Measurements from ENCODE around the gene IL36B. TPM values are rescaled to one million over a fixed set of nuclear protein-coding genes. Genes with fewer than 3 reads are reported as not detected.

Gene IL36B
- total RNA-seq, 2 experiments from 2014 or later, result not detected

GRCh38 chr2:113013336-113013661, 39.4 kb downstream of the IL36B start:
- H3K36me3 Mint-ChIP-seq, result no peaks in the 10 kb centered on the region
- H3K9me3 Mint-ChIP-seq, result peaks cover 4% of the 10 kb centered on the region
- no peak overlapping the region for H3K27ac Mint-ChIP-seq
- DNase-seq, result no peak
- no peak overlapping the region for H3K4me3 Mint-ChIP-seq
- no peaks in the 10 kb centered on the region for H3K27me3 Mint-ChIP-seq
- H3K4me1 Mint-ChIP-seq, result peaks cover 18% of the 10 kb centered on the region

GRCh38 chr2:113012436-113013335, 40.0 kb downstream of the IL36B start:
- Mint-ChIP-seq H3K4me1 (peaks cover 20% of the 10 kb centered on the region), H3K4me3 (no peak overlapping the region), H3K27me3 (no peaks in the 10 kb centered on the region), H3K36me3 (no peaks in the 10 kb centered on the region), H3K27ac (no peak overlapping the region), H3K9me3 (peaks cover 4% of the 10 kb centered on the region)
- DNase-seq, result no peak

- no peak overlapping the region for H3K27ac Mint-ChIP-seq
These were observed 41.6 kb downstream of the IL36B start for GRCh38 chr2:113011108-113011507.

GRCh38 chr2:113010088-113010487, 42.6 kb downstream of the IL36B start:
- Mint-ChIP-seq H3K9me3 (peaks cover 4% of the 10 kb centered on the region), H3K4me3 (no peak overlapping the region), H3K36me3 (no peaks in the 10 kb centered on the region), H3K27ac (no peak overlapping the region), H3K4me1 (peaks cover 13% of the 10 kb centered on the region), H3K27me3 (no peaks in the 10 kb centered on the region)
- DNase-seq, result no peak

More at GRCh38 chr2:113011108-113011507, 41.6 kb downstream of the IL36B start:
- Mint-ChIP-seq H3K9me3 (peaks cover 4% of the 10 kb centered on the region), H3K4me3 (no peak overlapping the region), H3K4me1 (peaks cover 16% of the 10 kb centered on the region), H3K36me3 (no peaks in the 10 kb centered on the region), H3K27me3 (no peaks in the 10 kb centered on the region)
- no peak for DNase-seq

GRCh38 chr2:113009622-113010021, 43.0 kb downstream of the IL36B start:
- DNase-seq, result no peak
- peaks cover 4% of the 10 kb centered on the region for H3K9me3 Mint-ChIP-seq
- no peaks in the 10 kb centered on the region for H3K27me3 Mint-ChIP-seq
- peaks cover 13% of the 10 kb centered on the region for H3K4me1 Mint-ChIP-seq
- no peak overlapping the region for H3K27ac Mint-ChIP-seq
- H3K36me3 Mint-ChIP-seq, result no peaks in the 10 kb centered on the region
- H3K4me3 Mint-ChIP-seq, result no peak overlapping the region

GRCh38 chr2:113007250-113007649, 45.4 kb downstream of the IL36B start:
- Mint-ChIP-seq H3K9me3 (peaks cover 4% of the 10 kb centered on the region), H3K4me3 (no peak overlapping the region), H3K27ac (no peak overlapping the region), H3K27me3 (no peaks in the 10 kb centered on the region), H3K36me3 (no peaks in the 10 kb centered on the region), H3K4me1 (peaks cover 13% of the 10 kb centered on the region)
- DNase-seq, result no peak

GRCh38 chr2:113005030-113005509, 47.6 kb downstream of the IL36B start, which contains the start of gene IL36A:
IL36A (plus strand) TSS chr2:113005459; CDS start chr2:113005872, 413 bp downstream.
- H3K27ac Mint-ChIP-seq, result no peak within 1 kb of the TSS
- H3K4me1 Mint-ChIP-seq, result peaks cover 9% of the 10 kb centered on the region
- H3K36me3 Mint-ChIP-seq, result peaks cover 17% of the 10 kb centered on the region
- peaks cover 18% of the 10 kb centered on the region for H3K9me3 Mint-ChIP-seq
- no peak within 1 kb of the TSS for H3K4me3 Mint-ChIP-seq
- DNase-seq, result no peak
- H3K27me3 Mint-ChIP-seq, result no peaks in the 10 kb centered on the region

GRCh38 chr2:113002677-113003076, 50.0 kb downstream of the IL36B start:
- Mint-ChIP-seq H3K27ac (no peak overlapping the region), H3K9me3 (peaks cover 27% of the 10 kb centered on the region), H3K36me3 (peaks cover 17% of the 10 kb centered on the region), H3K4me1 (peaks cover 2% of the 10 kb centered on the region), H3K4me3 (no peak overlapping the region), H3K27me3 (no peaks in the 10 kb centered on the region)
- no peak for DNase-seq

GRCh38 chr2:113000436-113000835, 52.2 kb downstream of the IL36B start:
- peaks cover 27% of the 10 kb centered on the region for H3K9me3 Mint-ChIP-seq
- H3K27me3 Mint-ChIP-seq, result no peaks in the 10 kb centered on the region
- peaks cover 21% of the 10 kb centered on the region for H3K4me1 Mint-ChIP-seq
- H3K36me3 Mint-ChIP-seq, result peaks cover 17% of the 10 kb centered on the region
- no peak overlapping the region for H3K4me3 Mint-ChIP-seq
- DNase-seq, result no peak
- no peak overlapping the region for H3K27ac Mint-ChIP-seq

GRCh38 chr2:112997151-112997550, 55.5 kb downstream of the IL36B start:
- Mint-ChIP-seq H3K27ac (peak overlapping the region; percentile 75), H3K4me3 (no peak overlapping the region), H3K4me1 (peaks cover 37% of the 10 kb centered on the region), H3K9me3 (peaks cover 37% of the 10 kb centered on the region), H3K36me3 (peaks cover 24% of the 10 kb centered on the region), H3K27me3 (no peaks in the 10 kb centered on the region)
- DNase-seq, result no peak

GRCh38 chr2:112996635-112997034, 56.0 kb downstream of the IL36B start:
- Mint-ChIP-seq H3K4me1 (peaks cover 37% of the 10 kb centered on the region), H3K27me3 (no peaks in the 10 kb centered on the region), H3K9me3 (peaks cover 37% of the 10 kb centered on the region), H3K27ac (peak overlapping the region; percentile 75), H3K36me3 (peaks cover 23% of the 10 kb centered on the region), H3K4me3 (peak overlapping the region; percentile 54)
- DNase-seq, result peak; percentile 70

GRCh38 chr2:112995346-112995920, 57.2 kb downstream of the IL36B start:
- DNase-seq, result peak; percentile 20
- Mint-ChIP-seq H3K9me3 (peaks cover 28% of the 10 kb centered on the region), H3K36me3 (peaks cover 12% of the 10 kb centered on the region), H3K4me1 (peaks cover 37% of the 10 kb centered on the region), H3K27me3 (no peaks in the 10 kb centered on the region), H3K4me3 (peak overlapping the region; percentile 66), H3K27ac (peak overlapping the region; percentile 74)

- H3K27me3 Mint-ChIP-seq, result no peaks in the 10 kb centered on the region
- H3K27ac Mint-ChIP-seq, result no peak overlapping the region
- H3K4me3 Mint-ChIP-seq, result no peak overlapping the region
- peaks cover 37% of the 10 kb centered on the region for H3K4me1 Mint-ChIP-seq
- peaks cover 28% of the 10 kb centered on the region for H3K9me3 Mint-ChIP-seq
- H3K36me3 Mint-ChIP-seq, result peaks cover 8% of the 10 kb centered on the region
- DNase-seq, result no peak
These were observed 58.0 kb downstream of the IL36B start for GRCh38 chr2:112994648-112995047.

- H3K9me3 Mint-ChIP-seq, result peaks cover 26% of the 10 kb centered on the region
- H3K36me3 Mint-ChIP-seq, result peaks cover 11% of the 10 kb centered on the region
- H3K27ac Mint-ChIP-seq, result no peak overlapping the region
- peaks cover 37% of the 10 kb centered on the region for H3K4me1 Mint-ChIP-seq
- H3K4me3 Mint-ChIP-seq, result no peak overlapping the region
- no peaks in the 10 kb centered on the region for H3K27me3 Mint-ChIP-seq
- no peak for DNase-seq
These were observed 58.8 kb downstream of the IL36B start for GRCh38 chr2:112993831-112994230.

GRCh38 chr2:112989611-112990010, 63.1 kb downstream of the IL36B start:
- Mint-ChIP-seq H3K9me3 (peaks cover 32% of the 10 kb centered on the region), H3K36me3 (peaks cover 11% of the 10 kb centered on the region), H3K27me3 (no peaks in the 10 kb centered on the region), H3K4me1 (peaks cover 19% of the 10 kb centered on the region), H3K4me3 (no peak overlapping the region), H3K27ac (no peak overlapping the region)
- DNase-seq, result no peak

Measured in activated naive CD8-positive, alpha-beta T cell treated with anti-CD3 and anti-CD28 coated beads for 36 hours (primary cell).